ENCODE results near the gene RPRD1B. TPM values are rescaled to one million over a fixed set of nuclear protein-coding genes. Genes with fewer than 3 reads are reported as not detected.

RPRD1B gene
- total and polyA plus RNA-seq, 2 experiments from 2014 or later = 16.5 to 28.0 TPM

DNA sequence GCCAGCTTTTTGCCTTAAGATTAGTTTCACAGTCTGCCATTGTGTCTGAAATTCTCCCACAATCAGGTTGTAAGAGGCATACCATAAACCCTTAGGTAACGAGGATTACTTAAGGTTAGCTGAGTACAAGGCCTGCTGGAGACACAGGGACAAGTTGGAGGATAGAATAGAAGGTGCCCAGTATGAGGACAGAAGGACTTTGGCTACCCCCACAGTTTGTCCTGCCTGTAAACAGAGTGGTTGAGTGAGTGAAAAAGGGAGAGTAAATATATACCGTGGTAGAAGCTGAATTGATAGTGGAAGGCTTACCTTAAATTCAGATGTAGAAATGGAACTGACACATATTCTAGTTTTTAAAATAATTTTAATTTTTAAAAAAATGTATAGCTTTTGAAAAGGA lies 19.3 kb downstream of the RPRD1B start:
- no peaks in the 10 kb centered on the region for H3K27me3 ChIP-seq

DNA sequence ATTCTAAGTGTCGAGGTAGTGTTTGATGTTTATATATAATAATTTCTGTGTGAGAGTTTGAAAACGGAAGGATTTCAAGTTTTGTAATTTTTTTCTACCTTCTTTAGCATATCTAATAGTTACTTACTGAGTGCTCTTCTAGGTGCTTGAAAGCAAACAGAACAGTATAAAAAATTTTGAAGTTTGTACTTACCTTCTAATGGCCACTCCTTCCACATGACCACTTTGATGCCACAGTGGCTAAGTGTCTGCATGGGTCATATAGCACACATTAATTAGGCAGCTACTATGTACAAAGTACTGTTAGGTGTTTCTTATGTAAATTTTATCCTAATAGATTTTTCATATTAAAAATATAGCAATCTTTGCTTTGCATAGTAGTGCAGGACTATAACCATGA lies 21.1 kb downstream of the RPRD1B start:
- H3K4me3 ChIP-seq = no peak overlapping the region
- no peaks in the 10 kb centered on the region for H3K36me3 ChIP-seq (replicated peaks; ENCODE audit: insufficient read depth, low read depth)
- no peak for TF ChIP-seq EZH2phosphoT487 (IDR thresholded peaks at IDR 0.05; ENCODE audit: low read depth, severe bottlenecking, unreplicated experiment)
- TF ChIP-seq EZH2 (IDR thresholded peaks at IDR 0.05; ENCODE audit: borderline replicate concordance) = no peak
- TF ChIP-seq, protein P1, sequence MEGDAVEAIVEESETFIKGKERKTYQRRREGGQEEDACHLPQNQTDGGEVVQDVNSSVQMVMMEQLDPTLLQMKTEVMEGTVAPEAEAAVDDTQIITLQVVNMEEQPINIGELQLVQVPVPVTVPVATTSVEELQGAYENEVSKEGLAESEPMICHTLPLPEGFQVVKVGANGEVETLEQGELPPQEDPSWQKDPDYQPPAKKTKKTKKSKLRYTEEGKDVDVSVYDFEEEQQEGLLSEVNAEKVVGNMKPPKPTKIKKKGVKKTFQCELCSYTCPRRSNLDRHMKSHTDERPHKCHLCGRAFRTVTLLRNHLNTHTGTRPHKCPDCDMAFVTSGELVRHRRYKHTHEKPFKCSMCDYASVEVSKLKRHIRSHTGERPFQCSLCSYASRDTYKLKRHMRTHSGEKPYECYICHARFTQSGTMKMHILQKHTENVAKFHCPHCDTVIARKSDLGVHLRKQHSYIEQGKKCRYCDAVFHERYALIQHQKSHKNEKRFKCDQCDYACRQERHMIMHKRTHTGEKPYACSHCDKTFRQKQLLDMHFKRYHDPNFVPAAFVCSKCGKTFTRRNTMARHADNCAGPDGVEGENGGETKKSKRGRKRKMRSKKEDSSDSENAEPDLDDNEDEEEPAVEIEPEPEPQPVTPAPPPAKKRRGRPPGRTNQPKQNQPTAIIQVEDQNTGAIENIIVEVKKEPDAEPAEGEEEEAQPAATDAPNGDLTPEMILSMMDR (IDR thresholded peaks at IDR 0.05; ENCODE audit: poor library complexity) = no peak
- H3K9me2 ChIP-seq (replicated peaks; ENCODE audit: insufficient read depth) = no peaks in the 10 kb centered on the region
- H3K27me3 ChIP-seq = no peaks in the 10 kb centered on the region
- no peaks in the 10 kb centered on the region for H3K9me3 ChIP-seq (ENCODE audit: low read depth)
- H2AFZ ChIP-seq = no peak overlapping the region
- no peak for DNase-seq (ENCODE audit: low spot score)
- H4K20me1 ChIP-seq (ENCODE audit: insufficient read depth, poor library complexity, severe bottlenecking) = peaks cover 29% of the 10 kb centered on the region
- H3K4me1 ChIP-seq (ENCODE audit: insufficient read depth) = peaks cover 5% of the 10 kb centered on the region
- no peak overlapping the region for H3K27ac ChIP-seq
- H3K4me2 ChIP-seq = no peak overlapping the region
- H3K79me2 ChIP-seq = peaks cover 78% of the 10 kb centered on the region
- WGBS (ENCODE audit: low lambda C conversion rate, missing lambda C conversion rate) = 94% methylated on average over 2 of the region's 2 CpGs

More for the DNA sequence above, 19.3 kb downstream of the RPRD1B start:
- Histone ChIP-seq H3K4me3 (no peak overlapping the region), H3K9me3 (ENCODE audit: low read depth) (no peaks in the 10 kb centered on the region), H4K20me1 (ENCODE audit: insufficient read depth, poor library complexity, severe bottlenecking) (peaks cover 29% of the 10 kb centered on the region), H3K4me1 (ENCODE audit: insufficient read depth) (no peaks in the 10 kb centered on the region), H3K79me2 (peaks cover 86% of the 10 kb centered on the region), H3K4me2 (no peak overlapping the region), H3K27ac (no peak overlapping the region), H3K9me2 (replicated peaks; ENCODE audit: insufficient read depth) (no peaks in the 10 kb centered on the region), H3K36me3 (replicated peaks; ENCODE audit: insufficient read depth, low read depth) (no peaks in the 10 kb centered on the region), H2AFZ (no peak overlapping the region)
- TF ChIP-seq, protein P1 (IDR thresholded peaks at IDR 0.05; ENCODE audit: poor library complexity) = no peak
- TF ChIP-seq EZH2phosphoT487 (IDR thresholded peaks at IDR 0.05; ENCODE audit: low read depth, severe bottlenecking, unreplicated experiment) = no peak
- TF ChIP-seq EZH2 (IDR thresholded peaks at IDR 0.05; ENCODE audit: borderline replicate concordance) = no peak
- WGBS (ENCODE audit: low lambda C conversion rate, missing lambda C conversion rate) = 69% methylated on average over 2 of the region's 2 CpGs
- no peak for DNase-seq (ENCODE audit: low spot score)

DNA sequence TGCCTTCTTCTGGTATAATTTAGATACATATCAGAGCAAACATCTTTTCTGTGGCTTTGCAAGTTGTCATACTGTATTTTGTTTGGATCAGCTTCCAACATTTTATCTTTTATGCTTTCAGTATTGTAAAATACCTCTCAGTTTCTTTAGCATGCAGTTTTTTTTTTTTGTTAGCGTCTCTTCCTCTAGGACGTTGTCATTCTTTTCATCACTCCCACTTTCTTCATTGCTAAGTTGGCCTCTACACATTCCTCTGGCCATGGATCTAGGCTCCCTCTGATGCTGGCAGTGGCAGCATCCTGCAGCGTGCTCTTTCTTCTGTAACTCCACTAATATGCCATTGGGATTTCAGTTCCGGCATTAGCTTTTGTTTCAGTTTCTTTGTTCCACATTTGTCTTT lies 21.7 kb downstream of the RPRD1B start:
- H4K20me1 ChIP-seq (ENCODE audit: insufficient read depth, poor library complexity, severe bottlenecking) = peaks cover 24% of the 10 kb centered on the region
- no peaks in the 10 kb centered on the region for H3K27me3 ChIP-seq
- H3K9me3 ChIP-seq (ENCODE audit: low read depth) = no peaks in the 10 kb centered on the region
- H3K4me1 ChIP-seq (ENCODE audit: insufficient read depth) = peaks cover 9% of the 10 kb centered on the region
- H3K4me2 ChIP-seq = no peak overlapping the region
- DNase-seq (ENCODE audit: low spot score) = no peak
- 80% methylated on average over 4 of the region's 4 CpGs for WGBS (ENCODE audit: low lambda C conversion rate, missing lambda C conversion rate)
- H3K4me3 ChIP-seq = no peak overlapping the region
- H2AFZ ChIP-seq = no peak overlapping the region
- peaks cover 72% of the 10 kb centered on the region for H3K79me2 ChIP-seq
- H3K9me2 ChIP-seq (replicated peaks; ENCODE audit: insufficient read depth) = no peaks in the 10 kb centered on the region
- no peak overlapping the region for H3K27ac ChIP-seq
- no peaks in the 10 kb centered on the region for H3K36me3 ChIP-seq (replicated peaks; ENCODE audit: insufficient read depth, low read depth)
- no peak for TF ChIP-seq EZH2 (IDR thresholded peaks at IDR 0.05; ENCODE audit: borderline replicate concordance)
- no peak for TF ChIP-seq EZH2phosphoT487 (IDR thresholded peaks at IDR 0.05; ENCODE audit: low read depth, severe bottlenecking, unreplicated experiment)
- TF ChIP-seq, protein P1 (IDR thresholded peaks at IDR 0.05; ENCODE audit: poor library complexity) = no peak

DNA sequence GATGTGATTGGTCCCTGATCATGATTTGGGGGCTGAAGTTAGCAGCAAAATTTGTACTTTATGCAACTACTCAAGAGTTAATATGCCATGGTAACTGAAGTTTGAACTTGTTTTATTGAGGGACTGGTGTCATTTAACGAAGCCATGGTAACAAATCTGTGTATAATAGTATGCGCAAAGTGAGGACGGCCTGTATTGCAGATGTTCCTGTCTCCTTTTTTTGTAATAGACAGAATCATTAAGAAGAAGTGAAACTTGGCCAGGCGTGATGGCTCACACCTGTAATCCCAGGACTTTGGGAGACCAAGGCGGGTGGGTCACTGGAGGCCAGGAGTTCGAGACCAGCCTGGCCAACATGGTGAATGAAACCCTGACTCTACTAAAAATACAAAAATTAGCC lies 22.3 kb downstream of the RPRD1B start:
- no peak for TF ChIP-seq EZH2 (IDR thresholded peaks at IDR 0.05; ENCODE audit: borderline replicate concordance)
- H3K79me2 ChIP-seq = peaks cover 66% of the 10 kb centered on the region
- H3K4me1 ChIP-seq (ENCODE audit: insufficient read depth) = peaks cover 12% of the 10 kb centered on the region
- no peak overlapping the region for H3K27ac ChIP-seq
- WGBS (ENCODE audit: low lambda C conversion rate, missing lambda C conversion rate) = 95% methylated on average over 6 of the region's 6 CpGs
- H3K27me3 ChIP-seq = no peaks in the 10 kb centered on the region
- H4K20me1 ChIP-seq (ENCODE audit: insufficient read depth, poor library complexity, severe bottlenecking) = peaks cover 19% of the 10 kb centered on the region
- no peaks in the 10 kb centered on the region for H3K9me2 ChIP-seq (replicated peaks; ENCODE audit: insufficient read depth)
- DNase-seq (ENCODE audit: low spot score) = no peak
- no peak overlapping the region for H3K4me2 ChIP-seq
- no peaks in the 10 kb centered on the region for H3K36me3 ChIP-seq (replicated peaks; ENCODE audit: insufficient read depth, low read depth)
- H3K9me3 ChIP-seq (ENCODE audit: low read depth) = no peaks in the 10 kb centered on the region
- no peak overlapping the region for H3K4me3 ChIP-seq
- no peak overlapping the region for H2AFZ ChIP-seq
